HEK293T (cell line): ENCODE data around the gene IFTAP.

Source experiments
- CTCF ChIA-PET: fragments of 350-600 bp; formaldehyde crosslinking; extraction: SDS; loops from one replicate; lab custom pipeline; 2021; ENCODE audit warnings: antibody characterized with exemption, inconsistent platforms; lab: Yijun Ruan, JAX
- POLR2A ChIA-PET: fragments of 350-600 bp; formaldehyde crosslinking; extraction: SDS; loops from one replicate; lab custom pipeline; 2020; ENCODE audit warnings: antibody characterized with exemption, inconsistent platforms; lab: Yijun Ruan, JAX
- DNase-seq: peaks from one replicate; pipeline ENCODE4 v3.0.0; 2012; ENCODE audit warnings: mixed read lengths; ENCODE audit errors: extremely low spot score
- ARNT ChIP-seq: fragments of 450-650 bp; IDR thresholded peaks from 2 replicates; pipeline ENCODE4 v1.6.1; 2017; ENCODE audit warnings: mild to moderate bottlenecking
- BHLHE40 ChIP-seq: fragments of 450-650 bp; IDR thresholded peaks from 2 replicates; pipeline ENCODE4 v1.6.1; 2016; ENCODE audit warnings: mild to moderate bottlenecking, moderate library complexity, borderline replicate concordance
- CTBP1 ChIP-seq: fragments of 450-650 bp; IDR thresholded peaks from 2 replicates; pipeline ENCODE4 v1.6.1; 2016; ENCODE audit warnings: borderline replicate concordance
- ELF4 ChIP-seq: fragments of 450-650 bp; IDR thresholded peaks from 2 replicates; pipeline ENCODE4 v1.6.1; 2017; ENCODE audit warnings: antibody characterized with exemption
- FOXA1 ChIP-seq: fragments of 450-650 bp; IDR thresholded peaks from 2 replicates; pipeline ENCODE4 v1.6.1; 2016; ENCODE audit warnings: mild to moderate bottlenecking
- FOXK2 ChIP-seq: fragments of 450-650 bp; IDR thresholded peaks from 2 replicates; pipeline ENCODE4 v1.6.1; 2016; ENCODE audit warnings: mild to moderate bottlenecking
- FOXM1 ChIP-seq: fragments of 450-650 bp; IDR thresholded peaks from 2 replicates; pipeline ENCODE4 v1.6.1; 2017; ENCODE audit warnings: mild to moderate bottlenecking, borderline replicate concordance
- HDGF ChIP-seq: fragments of 450-650 bp; IDR thresholded peaks from 2 replicates; pipeline ENCODE4 v1.6.1; 2017; ENCODE audit warnings: antibody characterized with exemption, borderline replicate concordance
- L3MBTL2 ChIP-seq: fragments of 450-650 bp; conservative IDR thresholded peaks from 2 replicates; pipeline ENCODE4 v1.6.1; 2016; ENCODE audit warnings: mild to moderate bottlenecking
- LEF1 ChIP-seq: fragments of 450-650 bp; IDR thresholded peaks from 2 replicates; pipeline ENCODE4 v1.6.1; 2017; ENCODE audit warnings: mild to moderate bottlenecking, borderline replicate concordance
- NFRKB ChIP-seq: fragments of 450-650 bp; IDR thresholded peaks from 2 replicates; pipeline ENCODE4 v1.6.1; 2016; ENCODE audit warnings: mild to moderate bottlenecking, moderate library complexity
- PKNOX1 ChIP-seq: fragments of 450-650 bp; IDR thresholded peaks from 2 replicates; pipeline ENCODE4 v1.6.1; 2016
- SP1 ChIP-seq: fragments of 450-650 bp; IDR thresholded peaks from 2 replicates; pipeline ENCODE4 v1.6.1; 2017
- SUZ12 ChIP-seq: fragments of 450-650 bp; IDR thresholded peaks from 2 replicates; pipeline ENCODE4 v1.6.1; 2016; ENCODE audit warnings: mild to moderate bottlenecking
- TARDBP ChIP-seq: fragments of 450-650 bp; IDR thresholded peaks from 2 replicates; pipeline ENCODE4 v1.6.1; 2016
- ZNF384 ChIP-seq: fragments of 450-650 bp; IDR thresholded peaks from 2 replicates; pipeline ENCODE4 v1.6.1; 2016

The IFTAP gene

DNA sequence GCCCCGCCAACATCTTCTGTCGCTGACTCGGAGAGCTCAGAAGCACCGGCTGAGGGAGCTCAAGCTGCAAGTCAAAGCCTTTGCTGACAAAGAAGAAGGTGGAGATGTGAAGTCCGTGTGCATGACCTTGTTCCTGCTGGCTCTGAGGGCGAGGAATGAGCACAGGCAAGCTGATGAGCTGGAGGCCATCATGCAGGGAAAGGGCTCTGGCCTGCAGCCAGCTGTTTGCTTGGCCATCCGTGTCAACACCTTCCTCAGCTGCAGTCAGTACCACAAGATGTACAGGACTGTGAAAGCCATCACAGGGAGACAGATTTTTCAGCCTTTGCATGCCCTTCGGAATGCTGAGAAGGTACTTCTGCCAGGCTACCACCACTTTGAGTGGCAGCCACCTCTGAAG, 19.8 kb upstream of the IFTAP start:
- TF ChIP-seq ARNT = no peak
- no peak for TF ChIP-seq L3MBTL2
- TF ChIP-seq LEF1 = no peak
- no peak for TF ChIP-seq SUZ12
- no peak for TF ChIP-seq FOXA1
- no peak for TF ChIP-seq HDGF
- ChIA-PET CTCF (interaction anchor here (2.7 kb wide), 1 partner anchor 10 kb away, joined by 7 read pairs; no protein-coding TSS in a partner anchor), POLR2A (no interaction called here)
- no peak for DNase-seq

- CTCF ChIA-PET = interaction anchor here (0.6 to 1.0 kb wide), 3 partner anchors 14 to 169 kb away, joined by 3 to 4 read pairs (median 3); no protein-coding TSS in a partner anchor
- TF ChIP-seq HDGF (no peak), ELF4 (no peak), FOXA1 (no peak), SUZ12 (no peak), PKNOX1 (no peak), BHLHE40 (no peak), ZNF384 (no peak), SP1 (no peak), CTBP1 (no peak)
- POLR2A ChIA-PET = no interaction called here
- no peak for DNase-seq
Measured at GRCh38 chr11:36577373-36577772, 16.9 kb upstream of the IFTAP start.

- DNase-seq = no peak
- ChIA-PET POLR2A (no interaction called here), CTCF (interaction anchor here (0.8 kb wide), 1 partner anchor 15 kb away, joined by 3 read pairs; no protein-coding TSS in a partner anchor)
- TF ChIP-seq FOXA1 (no peak), NFRKB (no peak), LEF1 (no peak), FOXM1 (no peak), ELF4 (no peak), ARNT (no peak), TARDBP (no peak), CTBP1 (no peak)
Measured at GRCh38 chr11:36577859-36578258, 16.4 kb upstream of the IFTAP start.

DNA sequence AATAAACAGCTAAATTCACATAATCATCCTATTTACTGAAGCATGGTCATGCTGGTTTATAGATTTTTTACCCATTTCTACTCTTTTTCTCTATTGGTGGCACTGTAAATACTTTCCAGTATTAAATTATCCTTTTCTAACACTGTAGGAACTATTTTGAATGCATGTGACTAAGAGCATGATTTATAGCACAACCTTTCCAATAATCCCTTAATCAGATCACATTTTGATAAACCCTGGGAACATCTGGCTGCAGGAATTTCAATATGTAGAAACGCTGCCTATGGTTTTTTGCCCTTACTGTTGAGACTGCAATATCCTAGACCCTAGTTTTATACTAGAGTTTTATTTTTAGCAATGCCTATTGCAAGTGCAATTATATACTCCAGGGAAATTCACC, 15.8 kb upstream of the IFTAP start:
- TF ChIP-seq ARNT (no peak), FOXM1 (no peak), LEF1 (no peak), ZNF384 (no peak)
- POLR2A ChIA-PET = no interaction called here
- no peak for DNase-seq
- CTCF ChIA-PET = no interaction called here

- DNase-seq = no peak
- ChIA-PET POLR2A (no interaction called here), CTCF (interaction anchor here (0.8 kb wide), 1 partner anchor 17 kb away, joined by 3 read pairs; no protein-coding TSS in a partner anchor)
- TF ChIP-seq FOXK2 (no peak), SP1 (no peak), PKNOX1 (no peak), HDGF (no peak), ELF4 (no peak), SUZ12 (no peak), ZNF384 (no peak), LEF1 (no peak), FOXM1 (no peak), FOXA1 (no peak), NFRKB (no peak), CTBP1 (no peak), ARNT (no peak), TARDBP (no peak), L3MBTL2 (no peak), BHLHE40 (no peak)
Measured at GRCh38 chr11:36581536-36581935, 12.8 kb upstream of the IFTAP start.

DNA sequence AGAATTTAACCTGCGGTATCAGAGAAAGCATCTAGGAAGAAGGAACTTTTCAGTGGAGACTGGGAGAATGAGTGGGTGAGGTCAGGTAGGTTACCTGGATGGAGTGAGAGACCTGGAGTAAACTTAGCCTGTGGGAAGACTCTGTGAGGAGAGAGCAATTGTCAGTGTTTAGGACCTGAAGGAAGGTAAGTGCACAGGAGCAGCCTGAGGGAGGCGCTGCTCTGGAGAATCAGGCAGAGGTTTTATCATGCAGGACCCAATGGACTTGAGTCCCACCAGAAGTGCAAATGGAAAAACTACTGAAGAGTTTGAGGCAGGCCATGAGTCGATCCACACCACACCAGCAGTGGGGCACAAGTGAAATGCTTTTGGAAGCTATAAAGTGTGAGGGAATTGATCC, 10.6 kb upstream of the IFTAP start:
- ChIA-PET CTCF (no interaction called here), POLR2A (no interaction called here)
- no peak for TF ChIP-seq PKNOX1
- no peak for TF ChIP-seq FOXA1
- no peak for TF ChIP-seq ELF4
- TF ChIP-seq FOXM1 = no peak
- TF ChIP-seq NFRKB = no peak
- TF ChIP-seq ZNF384 = no peak
- no peak for TF ChIP-seq SUZ12
- TF ChIP-seq BHLHE40 = no peak
- no peak for TF ChIP-seq L3MBTL2
- TF ChIP-seq SP1 = no peak
- TF ChIP-seq ARNT = no peak
- no peak for TF ChIP-seq HDGF
- no peak for TF ChIP-seq FOXK2
- TF ChIP-seq LEF1 = no peak
- TF ChIP-seq TARDBP = no peak
- DNase-seq = no peak
